ENCODE data around the gene NTRK1. TPM values are rescaled to one million over a fixed set of nuclear protein-coding genes. Genes with fewer than 3 reads are reported as not detected.

Gene NTRK1
- total RNA-seq, 1 experiment from 2014 or later, result 0.89 TPM

- Histone ChIP-seq H3K36me3 (ENCODE audit: control insufficient read depth in 1 of 2, insufficient read depth in 2 of 2, low read length in 2 of 2) (peaks cover 2 to 17% of the 10 kb centered on the region in 2 experiments; a peak in 3 of 4 replicates), H3K9ac (ENCODE audit: low read length) (no peak overlapping the region), H3K9me2 (ENCODE audit: insufficient read depth) (no peaks in the 10 kb centered on the region), H3K4me3 (replicated peaks in 1 of 2; ENCODE audit: low read depth in 1 of 2, low read length in 2 of 2) (no peak overlapping the region), H3K27me3 (ENCODE audit: insufficient read depth, low read length) (no peaks in the 10 kb centered on the region), H3K9me3 (ENCODE audit: control insufficient read depth in 1 of 2, insufficient read depth in 1 of 2, low read depth in 1 of 2, low read length in 2 of 2) (no peaks in the 10 kb centered on the region), H2AFZ (ENCODE audit: low read depth, low read length, poor library complexity, severe bottlenecking) (no peak overlapping the region), H3K4me1 (ENCODE audit: control insufficient read depth in 1 of 2, insufficient read depth in 2 of 2, low read length in 2 of 2) (peaks cover under 1 to 12% of the 10 kb centered on the region in 2 experiments; a peak in 2 of 4 replicates), H3K4me2 (ENCODE audit: low read length) (no peak overlapping the region), H4K20me1 (ENCODE audit: insufficient read depth) (no peaks in the 10 kb centered on the region), H3K79me2 (ENCODE audit: insufficient read depth, low read length) (no peaks in the 10 kb centered on the region), H3K27ac (ENCODE audit: low read depth, low read length) (no peak overlapping the region)
- TF ChIP-seq EZH2 (IDR thresholded peaks at IDR 0.05) (no peak), CBX3 (IDR thresholded peaks at IDR 0.05; ENCODE audit: low read depth) (no peak), SIN3A (IDR thresholded peaks at IDR 0.05; ENCODE audit: low read depth) (no peak), SP1 (IDR thresholded peaks at IDR 0.05; ENCODE audit: low read depth) (no peak)
- POLR2A ChIA-PET, result no interaction called here
- CTCF ChIA-PET, result no interaction called here
- ATAC-seq (no peak), DNase-seq (ENCODE audit: low read depth, low spot score) (no peak)
- intact Hi-C loops (cut with micrococcal nuclease), result no loop called here
- RAD21 ChIA-PET (ENCODE audit: low non-redundant PET in 1 of 2, low total read pairs in 2 of 2, uncharacterized antibody in 2 of 2, unreplicated experiment in 2 of 2), result no interaction called here
- BruUV-seq (replicated peaks), result no TSS peak
Measured at GRCh38 chr1:156913809-156914387, 53.2 kb downstream of the NTRK1 start.

- Histone ChIP-seq H3K27ac (ENCODE audit: low read depth, low read length) (no peak overlapping the region), H2AFZ (ENCODE audit: low read depth, low read length, poor library complexity, severe bottlenecking) (no peak overlapping the region), H3K4me1 (ENCODE audit: control insufficient read depth in 1 of 2, insufficient read depth in 2 of 2, low read length in 2 of 2) (peaks cover 6 to 18% of the 10 kb centered on the region in 2 experiments; a peak in 3 of 4 replicates), H3K4me3 (replicated peaks in 1 of 2; ENCODE audit: low read depth in 1 of 2, low read length in 2 of 2) (no peak overlapping the region), H3K27me3 (ENCODE audit: insufficient read depth, low read length) (no peaks in the 10 kb centered on the region), H3K36me3 (ENCODE audit: control insufficient read depth in 1 of 2, insufficient read depth in 2 of 2, low read length in 2 of 2) (peaks cover 2 to 17% of the 10 kb centered on the region in 2 experiments; a peak in 3 of 4 replicates), H3K79me2 (ENCODE audit: insufficient read depth, low read length) (no peaks in the 10 kb centered on the region), H4K20me1 (ENCODE audit: insufficient read depth) (no peaks in the 10 kb centered on the region), H3K9me3 (ENCODE audit: control insufficient read depth in 1 of 2, insufficient read depth in 1 of 2, low read depth in 1 of 2, low read length in 2 of 2) (no peaks in the 10 kb centered on the region), H3K9me2 (ENCODE audit: insufficient read depth) (no peaks in the 10 kb centered on the region), H3K9ac (ENCODE audit: low read length) (no peak overlapping the region), H3K4me2 (ENCODE audit: low read length) (no peak overlapping the region)
- intact Hi-C loops (cut with micrococcal nuclease), result no loop called here
- POLR2A ChIA-PET, result no interaction called here
- ATAC-seq, result no peak
- RAD21 ChIA-PET (ENCODE audit: low non-redundant PET in 1 of 2, low total read pairs in 2 of 2, uncharacterized antibody in 2 of 2, unreplicated experiment in 2 of 2), result no interaction called here
- CTCF ChIA-PET, result no interaction called here
- DNase-seq (ENCODE audit: low read depth, low spot score), result no peak
- TF ChIP-seq CEBPB (IDR thresholded peaks at IDR 0.05; ENCODE audit: low read depth), result no peak
- no peak for TF ChIP-seq ZNF274 (IDR thresholded peaks at IDR 0.05; ENCODE audit: low read depth, low read length)
- TF ChIP-seq POLR2A (IDR thresholded peaks at IDR 0.05; ENCODE audit: borderline replicate concordance, extremely low read depth, insufficient read depth, insufficient read length), result no peak
- TF ChIP-seq MAX (IDR thresholded peaks at IDR 0.05), result no peak
- no peak for TF ChIP-seq CBX3 (IDR thresholded peaks at IDR 0.05; ENCODE audit: low read depth)
- TF ChIP-seq EGR1 (IDR thresholded peaks at IDR 0.05; ENCODE audit: low read depth), result no peak
- no peak for TF ChIP-seq REST (IDR thresholded peaks at IDR 0.05; ENCODE audit: low read depth)
- TF ChIP-seq SRF (IDR thresholded peaks at IDR 0.05; ENCODE audit: low read depth), result no peak
- no peak for TF ChIP-seq ZBTB33 (IDR thresholded peaks at IDR 0.05; ENCODE audit: extremely low read depth, insufficient replicate concordance, low read length)
- TF ChIP-seq ELF1 (IDR thresholded peaks at IDR 0.05; ENCODE audit: borderline replicate concordance, low read depth), result no peak
- TF ChIP-seq EZH2 (IDR thresholded peaks at IDR 0.05), result no peak
- no peak for TF ChIP-seq ZFX (IDR thresholded peaks at IDR 0.05)
- BruUV-seq (replicated peaks), result no TSS peak
Measured at GRCh38 chr1:156914440-156914856, 53.8 kb downstream of the NTRK1 start.

Data from HCT116 (cell line).